ENCODE measurements around the gene ACTR5.

ACTR5 gene

GRCh38 chr20:38728911-38729642 is 19.2 kb upstream of the ACTR5 start:
- DNase-seq (ENCODE audit: low read depth), result no peak

- DNase-seq (ENCODE audit: low read depth), result no peak
Measured at GRCh38 chr20:38729767-38730166, 18.5 kb upstream of the ACTR5 start.

GRCh38 chr20:38730167-38730988 is 17.9 kb upstream of the ACTR5 start:
- no peak for DNase-seq (ENCODE audit: low read depth)

DNA sequence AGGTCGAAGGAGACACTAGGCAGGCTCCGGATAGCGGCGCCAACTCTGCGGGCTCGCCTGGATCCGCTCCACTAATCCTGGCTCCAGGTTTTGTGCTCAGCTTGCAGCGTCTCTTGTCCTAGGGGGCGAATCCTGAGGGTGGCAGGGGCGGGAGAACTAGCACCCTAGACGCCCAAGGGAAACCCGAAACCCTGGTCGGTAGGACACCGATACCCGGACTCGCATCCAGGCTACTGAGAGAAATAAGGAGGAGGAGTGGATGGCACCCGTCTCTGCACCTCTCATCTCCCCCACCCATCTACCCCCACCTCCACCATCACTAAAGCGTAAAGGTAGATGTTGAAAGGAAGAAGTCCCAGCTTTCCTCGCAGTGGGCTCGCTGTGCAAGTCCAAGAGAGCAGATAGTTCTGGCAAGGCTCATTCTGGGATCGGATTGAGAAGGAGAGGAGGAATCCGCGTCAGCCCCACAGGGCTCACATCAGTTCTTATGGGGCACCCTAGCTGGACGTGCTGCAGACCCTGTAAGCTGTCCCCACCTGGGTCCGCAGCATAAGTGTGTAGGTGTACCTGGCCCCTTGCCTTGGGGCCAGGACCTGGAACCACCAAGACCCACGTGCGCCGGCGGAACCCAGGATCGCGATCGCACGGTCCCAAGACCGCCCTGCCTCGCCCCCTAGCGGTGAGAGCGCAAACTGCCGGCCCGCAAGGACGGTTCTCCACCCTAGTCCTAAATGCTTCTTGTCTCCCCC is 17.1 kb upstream of the ACTR5 start:
- peak; percentile 34 for DNase-seq (ENCODE audit: low read depth)

DNA sequence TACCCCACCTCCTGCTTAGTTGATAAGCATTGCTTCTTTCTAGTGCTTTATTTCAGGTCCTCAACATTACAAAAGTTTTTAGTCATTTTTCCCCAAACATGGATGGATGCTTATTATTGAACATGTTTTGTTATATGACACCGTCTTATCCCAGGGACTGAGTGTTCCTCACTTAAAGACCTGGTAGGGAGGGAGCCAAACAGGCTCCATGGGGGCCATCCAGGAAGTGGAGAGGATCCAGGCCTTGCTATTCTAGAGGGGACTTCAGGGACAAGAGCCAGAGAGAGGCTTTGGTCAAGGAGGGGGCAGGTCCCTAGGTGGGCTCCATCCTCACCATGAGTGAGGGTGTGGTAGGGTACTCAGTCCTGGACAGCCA is 16.5 kb upstream of the ACTR5 start:
- DNase-seq (ENCODE audit: low read depth), result no peak

- no peak for DNase-seq (ENCODE audit: low read depth)
Measured at GRCh38 chr20:38732981-38733380, 15.3 kb upstream of the ACTR5 start.

DNA sequence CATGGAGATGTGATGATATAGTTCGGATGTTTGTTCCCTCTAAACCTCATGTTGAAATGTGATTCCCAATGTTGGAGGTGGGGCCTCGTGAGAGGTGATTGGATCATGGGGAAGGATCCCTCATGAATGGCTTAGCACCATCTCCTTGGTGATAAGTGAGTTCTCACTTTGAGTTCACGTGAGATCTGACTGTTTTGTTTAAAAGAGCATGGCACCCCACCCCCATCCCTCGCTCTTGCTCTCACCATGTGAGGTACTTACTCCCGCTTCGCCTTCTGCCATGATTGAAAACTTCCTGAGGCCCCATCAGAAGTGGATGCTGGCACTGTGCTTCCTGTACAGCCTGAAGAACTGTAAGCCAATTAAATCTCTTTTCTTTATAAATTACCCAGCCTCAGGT is 13.1 kb upstream of the ACTR5 start:
- no peak for DNase-seq (ENCODE audit: low read depth)

- no peak for DNase-seq (ENCODE audit: low read depth)
Measured at GRCh38 chr20:38737887-38738286, 10.4 kb upstream of the ACTR5 start.

- DNase-seq (ENCODE audit: low read depth), result no peak
Measured at GRCh38 chr20:38745757-38746156, 2.5 kb upstream of the ACTR5 start.

DNA sequence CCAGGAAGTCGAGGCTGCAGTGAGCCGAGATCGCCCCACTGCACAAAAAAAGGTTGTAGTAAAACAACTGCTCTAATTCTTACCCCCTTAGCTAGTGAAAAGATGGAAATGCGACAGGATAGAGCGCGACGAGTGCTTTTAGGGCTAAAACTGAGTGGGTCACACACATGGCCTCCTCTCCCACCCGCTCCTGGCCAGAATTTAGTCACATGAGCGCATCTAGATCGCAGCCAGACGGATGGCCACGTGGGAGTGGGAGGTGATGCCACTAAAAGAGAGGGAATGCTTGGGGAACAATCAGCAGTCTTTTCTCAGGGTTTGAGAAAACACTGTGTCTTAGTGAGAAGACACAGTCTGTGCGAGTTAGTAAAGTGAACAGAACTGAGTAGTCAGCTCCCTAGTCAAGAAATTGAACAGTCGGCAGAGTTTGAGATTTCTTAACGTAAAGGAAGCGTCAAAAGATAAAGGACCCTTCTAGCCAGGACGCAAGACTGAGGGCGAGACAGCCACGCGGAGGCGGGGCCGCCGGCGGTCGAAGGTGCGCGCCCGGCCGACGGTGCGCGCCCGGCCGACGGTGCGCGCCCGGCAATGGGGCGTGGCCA is 664 bp upstream of the ACTR5 start:
- DNase-seq (ENCODE audit: low read depth), result no peak

DNA sequence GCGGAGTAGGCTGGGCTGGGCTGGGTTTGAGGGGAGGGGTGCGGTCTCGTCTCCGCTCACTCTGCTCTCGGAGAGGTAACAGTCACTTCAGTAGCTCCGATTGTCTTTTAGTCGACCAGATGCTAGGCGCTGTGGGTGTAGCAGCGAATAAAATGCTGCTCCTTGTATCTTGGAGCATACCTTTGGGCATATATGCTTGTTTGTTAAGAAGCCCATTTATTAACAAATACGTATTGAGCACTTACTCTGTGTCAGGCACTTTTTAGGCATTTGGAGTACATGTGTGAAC is 545 bp downstream of the ACTR5 start:
- DNase-seq (ENCODE audit: low read depth), result no peak

DNA sequence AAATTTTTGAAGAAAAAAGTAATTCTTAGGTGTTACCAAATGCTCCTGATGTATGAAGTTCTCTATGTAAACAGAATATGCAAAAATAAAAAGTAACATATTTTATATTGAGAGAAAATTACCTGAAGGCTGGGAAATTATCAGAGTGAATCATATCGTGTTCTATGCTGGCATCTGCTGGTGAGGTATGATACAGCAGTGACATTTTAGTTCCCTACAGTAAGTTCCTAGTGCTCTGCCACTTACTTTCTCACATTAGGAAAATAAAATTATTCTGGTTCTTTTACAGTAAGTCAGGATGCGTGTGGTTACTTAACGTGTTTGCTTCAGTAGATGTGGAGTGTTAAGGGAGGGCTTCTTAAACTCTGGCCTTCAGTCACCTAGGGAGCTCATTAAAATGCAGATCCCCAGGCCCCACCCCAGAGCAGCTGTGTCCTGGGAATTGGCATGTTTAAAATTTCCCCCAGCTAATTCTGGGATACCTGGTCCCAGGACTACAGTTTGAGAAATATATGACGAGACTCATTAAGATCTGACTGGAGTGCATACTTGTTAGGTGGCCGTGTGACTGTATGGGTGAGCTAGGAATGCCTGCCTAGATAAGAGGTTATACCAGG is 3.2 kb downstream of the ACTR5 start:
- DNase-seq (ENCODE audit: low read depth), result peak; percentile 16

GRCh38 chr20:38752029-38752428 is 3.8 kb downstream of the ACTR5 start:
- no peak for DNase-seq (ENCODE audit: low read depth)

GRCh38 chr20:38754924-38755323 is 6.7 kb downstream of the ACTR5 start:
- DNase-seq (ENCODE audit: low read depth), result no peak

DNA sequence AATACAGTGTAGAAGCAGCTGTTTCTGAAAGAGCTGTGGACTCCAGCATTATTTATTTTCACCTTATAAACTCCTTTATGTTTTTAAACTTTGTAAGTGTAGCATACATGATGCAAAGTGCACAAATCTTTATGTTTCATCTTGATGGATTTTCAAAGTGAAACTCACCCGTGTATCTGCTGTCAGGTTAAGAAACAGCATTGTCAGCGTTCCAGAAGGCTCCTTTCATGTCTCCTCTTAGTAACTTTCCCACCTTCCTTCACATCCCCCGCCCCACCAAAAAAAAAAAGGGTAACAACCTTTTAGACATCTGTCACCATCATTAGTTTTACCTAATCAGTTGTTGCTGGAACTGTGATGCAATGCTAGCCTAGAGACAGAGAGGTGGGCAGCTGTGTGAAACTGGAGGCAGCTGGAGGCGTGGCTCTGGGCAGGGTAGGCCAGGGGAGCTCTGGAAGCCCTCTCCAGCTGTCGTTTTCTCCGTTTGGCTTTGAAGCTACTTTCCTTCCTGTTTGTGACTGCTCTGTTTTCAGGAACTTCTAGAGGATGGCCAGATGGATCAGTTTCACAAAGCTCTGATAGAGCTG is 7.2 kb downstream of the ACTR5 start:
- no peak for DNase-seq (ENCODE audit: low read depth)

GRCh38 chr20:38757145-38757775 is 9.0 kb downstream of the ACTR5 start:
- no peak for DNase-seq (ENCODE audit: low read depth)

DNA sequence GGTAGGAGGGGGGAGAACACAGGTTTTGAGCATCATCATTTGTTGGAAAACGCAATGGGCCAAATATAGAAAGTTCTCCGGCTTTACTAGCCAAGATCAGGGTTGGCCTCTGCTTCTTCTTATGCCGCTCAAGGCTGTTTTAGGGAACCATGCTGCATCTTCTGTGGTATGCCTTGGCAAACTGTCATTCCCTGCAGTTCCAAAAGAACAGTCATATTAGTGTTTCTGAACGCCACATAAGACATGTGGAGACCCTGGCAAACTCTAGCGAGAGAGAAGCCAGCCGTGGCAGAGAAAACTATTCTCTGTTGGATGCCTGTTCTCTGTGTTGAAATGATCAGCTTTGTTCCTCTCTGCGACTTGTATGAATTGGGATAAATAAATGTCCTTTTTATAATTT is 10.8 kb downstream of the ACTR5 start:
- no peak for DNase-seq (ENCODE audit: low read depth)

DNA sequence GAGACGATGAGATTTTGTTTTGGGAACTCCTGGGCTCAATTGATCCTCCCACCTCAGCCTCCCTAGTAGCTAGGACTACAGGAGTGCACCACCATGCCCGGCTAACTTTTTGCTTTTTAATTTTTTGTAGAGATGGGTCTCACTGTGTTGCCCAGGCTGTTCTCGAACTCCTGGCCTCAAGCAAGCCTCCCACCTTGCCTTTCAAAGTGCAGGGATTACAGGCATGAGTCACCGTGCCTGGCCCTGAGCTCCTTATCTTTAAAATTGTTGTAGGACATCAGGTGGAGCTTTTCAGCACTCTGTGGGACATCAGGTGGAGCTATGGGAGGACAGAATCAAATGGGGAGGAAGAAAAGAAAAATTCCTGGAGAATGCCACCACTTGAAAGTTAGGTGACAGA is 12.7 kb downstream of the ACTR5 start:
- no peak for DNase-seq (ENCODE audit: low read depth)

DNA sequence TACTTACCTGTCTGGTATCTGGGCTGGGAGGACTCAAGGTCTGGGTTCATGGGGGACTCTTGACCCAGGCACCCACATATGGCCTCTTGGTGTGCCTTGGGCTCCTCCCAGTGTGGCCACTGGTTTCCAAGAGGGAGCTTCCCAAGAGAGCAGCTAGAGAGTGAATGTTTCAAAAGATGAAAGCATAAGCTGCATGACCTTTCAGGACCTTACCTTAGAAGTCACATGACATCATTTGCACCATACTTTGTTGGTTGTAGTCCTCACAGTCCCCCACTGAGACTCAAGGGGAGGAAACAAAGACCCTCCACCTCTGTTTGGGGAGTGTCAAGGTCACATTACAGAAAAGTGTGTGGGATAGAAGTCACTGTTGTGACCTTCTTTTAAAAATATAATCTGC is 13.9 kb downstream of the ACTR5 start:
- DNase-seq (ENCODE audit: low read depth), result no peak

DNA sequence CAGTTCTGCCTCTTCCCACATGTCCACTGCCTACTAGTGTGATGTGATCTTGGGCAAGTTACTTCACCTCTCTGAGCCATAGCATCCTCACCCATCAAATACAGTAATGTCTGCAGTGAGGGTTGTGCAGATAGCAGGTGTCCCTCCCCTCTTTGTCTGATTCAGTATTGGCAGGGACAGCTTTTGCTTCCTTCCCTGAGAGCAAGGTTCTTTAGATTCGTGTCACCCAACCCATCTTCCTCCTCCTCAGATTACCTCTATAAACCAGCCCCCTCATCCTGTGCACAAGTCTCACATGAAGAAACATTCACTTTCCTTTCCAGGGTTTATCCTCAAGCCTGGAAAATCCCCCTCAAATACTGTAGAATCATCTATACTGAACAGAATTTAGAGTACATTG is 15.4 kb downstream of the ACTR5 start:
- DNase-seq (ENCODE audit: low read depth), result no peak

- DNase-seq (ENCODE audit: low read depth), result peak; percentile 67
Measured at GRCh38 chr20:38764567-38765318, 16.5 kb downstream of the ACTR5 start.

All from fibroblast of gingiva (primary cell).